GM21447 (cell line): ENCODE measurements around the gene PYHIN1.
"Not testable (repeated sequence)": the region's sequence is repeated elsewhere in the genome, so short reads cannot be mapped to it uniquely, and the experiment has no call there.

Experiments used
- ATAC-seq: cut with Tn5 transposase; IDR thresholded peaks from one replicate; pipeline ENCODE4 v1.9.1; 2021; ENCODE audit not compliant: unreplicated experiment

Gene PYHIN1

GRCh38 chr1:158978730-158979129, 47.4 kb downstream of the PYHIN1 start:
- no peak for ATAC-seq

GRCh38 chr1:158979229-158979628, 47.9 kb downstream of the PYHIN1 start:
- ATAC-seq: no peak

DNA sequence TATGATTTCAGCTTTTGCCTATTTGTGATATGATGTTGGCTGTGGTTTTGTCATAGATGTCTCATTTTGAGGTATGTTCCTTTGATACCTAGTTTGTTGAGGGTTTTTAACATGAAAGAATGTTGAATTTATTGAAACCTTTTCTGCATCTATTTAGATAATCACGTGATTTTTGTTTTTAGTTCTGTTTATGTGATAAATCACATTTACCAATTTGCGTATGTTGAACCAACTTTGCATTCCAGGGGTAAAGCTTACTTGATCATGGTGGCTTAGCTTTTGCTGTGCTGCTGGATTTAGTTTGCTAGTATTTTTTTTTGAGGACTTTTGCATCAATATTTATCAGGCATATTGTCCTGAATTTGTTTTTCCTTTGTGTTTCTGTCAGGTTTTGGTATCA, 51.9 kb downstream of the PYHIN1 start:
- no peak for ATAC-seq

DNA sequence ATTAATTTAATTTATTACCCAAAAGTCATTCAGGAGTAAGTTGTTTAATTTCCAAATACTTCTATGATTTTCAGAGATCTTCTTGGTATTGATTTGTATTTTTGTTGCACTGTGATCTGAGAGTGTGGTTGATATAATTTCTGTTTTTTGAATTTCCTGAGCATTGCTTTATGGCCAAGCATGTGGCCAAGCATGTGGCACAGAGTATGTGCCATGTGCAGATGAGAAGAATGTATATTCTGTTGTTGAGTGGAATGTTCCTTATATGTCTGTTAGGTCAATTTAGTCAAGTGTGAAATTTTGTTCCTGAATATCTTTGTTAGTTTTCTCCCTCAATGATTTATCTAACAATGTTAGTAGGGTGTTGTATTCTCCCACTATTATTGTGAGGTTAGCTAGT, 53.0 kb downstream of the PYHIN1 start:
- ATAC-seq: no peak

DNA sequence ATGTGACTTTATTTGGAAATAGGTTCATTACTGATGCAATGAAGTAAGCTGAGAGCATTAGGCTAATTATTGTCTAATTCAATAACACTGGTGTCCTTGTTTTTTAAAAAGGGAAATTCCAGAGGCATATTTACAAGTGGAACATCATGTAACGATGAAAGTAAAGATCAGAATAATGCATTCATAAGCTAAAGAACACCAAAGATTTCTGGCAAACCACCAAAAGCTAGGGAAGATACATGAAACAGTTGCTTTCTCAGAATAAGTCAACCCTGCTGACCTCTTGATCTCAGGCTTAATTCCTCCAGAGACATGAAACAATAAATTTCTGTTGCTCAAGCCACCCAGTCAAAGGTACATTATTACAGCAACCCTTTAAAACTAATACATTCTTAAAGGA, 58.1 kb downstream of the PYHIN1 start:
- no peak for ATAC-seq

DNA sequence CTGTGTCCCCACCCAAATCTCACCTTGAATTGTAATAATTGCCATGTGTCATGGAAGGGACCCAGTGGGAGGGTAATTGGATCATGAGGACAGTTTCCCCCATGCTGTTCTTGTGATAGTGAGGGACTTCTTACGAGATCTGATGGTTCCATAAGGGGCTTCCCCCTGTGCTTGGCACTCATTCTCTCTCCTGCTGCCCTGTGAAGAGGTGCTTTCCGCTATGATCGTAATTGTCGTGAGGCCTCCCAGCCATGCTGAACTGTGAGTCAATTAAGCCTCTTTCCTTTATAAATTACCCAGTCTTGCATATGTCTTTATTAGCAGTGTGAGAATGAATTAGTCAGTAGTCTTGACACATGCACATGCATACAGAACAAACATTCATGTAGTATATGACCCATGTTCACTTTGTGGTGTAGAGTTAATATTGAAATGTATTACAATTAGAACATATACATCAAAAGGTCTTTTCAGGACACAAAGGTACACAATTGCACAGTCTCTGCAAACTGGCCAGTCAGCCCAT, 61.5 kb downstream of the PYHIN1 start:
- ATAC-seq: no peak

GRCh38 chr1:158996998-158997397, 65.6 kb downstream of the PYHIN1 start:
- no peak for ATAC-seq

- ATAC-seq: no peak
Observed at GRCh38 chr1:158998037-158998780, 66.9 kb downstream of the PYHIN1 start.

DNA sequence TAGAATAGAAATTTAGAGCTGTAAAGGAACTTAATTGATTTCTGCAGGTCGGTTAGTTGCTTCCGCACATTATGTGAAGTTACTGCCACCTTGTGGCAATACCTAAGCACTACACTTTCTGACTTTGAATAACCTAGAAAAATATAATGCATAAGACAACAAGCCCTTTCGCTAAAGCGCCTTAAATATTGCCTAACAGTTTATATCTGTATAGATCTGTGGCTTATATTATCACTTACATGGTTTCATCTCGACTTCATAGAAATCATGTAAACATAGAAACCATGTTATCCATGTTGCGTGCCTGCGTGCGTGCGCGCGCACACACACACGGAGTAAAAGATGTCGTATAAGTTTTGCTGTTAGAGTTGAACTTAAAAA, 67.4 kb downstream of the PYHIN1 start:
- no peak for ATAC-seq

GRCh38 chr1:158999316-159000069, 68.1 kb downstream of the PYHIN1 start:
- no peak for ATAC-seq

GRCh38 chr1:159000070-159000409, 68.7 kb downstream of the PYHIN1 start:
- ATAC-seq: no peak

DNA sequence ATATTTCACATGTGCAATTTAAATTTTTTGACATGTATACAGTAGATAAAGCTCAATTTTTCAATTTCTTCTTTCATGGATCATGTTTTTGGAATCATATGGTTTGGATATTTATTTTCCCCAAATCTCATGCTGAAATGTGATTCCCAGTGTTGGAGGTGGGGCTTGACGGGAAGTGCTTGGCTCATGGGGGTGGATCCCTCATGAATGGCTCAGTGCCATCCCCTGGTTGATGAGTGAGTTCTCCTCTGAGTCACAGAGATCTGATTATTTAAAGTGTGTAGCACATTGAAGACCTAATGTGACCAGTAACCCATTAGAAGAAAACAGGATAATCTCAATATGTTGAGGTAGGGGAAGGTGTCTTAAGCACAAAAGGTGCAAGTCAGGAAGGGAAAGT, 69.3 kb downstream of the PYHIN1 start:
- no peak for ATAC-seq

GRCh38 chr1:159005161-159005560, 73.8 kb downstream of the PYHIN1 start:
- no peak for ATAC-seq

GRCh38 chr1:159005676-159006075, 74.3 kb downstream of the PYHIN1 start:
- ATAC-seq: no peak

GRCh38 chr1:159006210-159006807, 75.0 kb downstream of the PYHIN1 start:
- ATAC-seq: not testable (repeated sequence)

GRCh38 chr1:159007726-159008125, 76.4 kb downstream of the PYHIN1 start:
- ATAC-seq: no peak

DNA sequence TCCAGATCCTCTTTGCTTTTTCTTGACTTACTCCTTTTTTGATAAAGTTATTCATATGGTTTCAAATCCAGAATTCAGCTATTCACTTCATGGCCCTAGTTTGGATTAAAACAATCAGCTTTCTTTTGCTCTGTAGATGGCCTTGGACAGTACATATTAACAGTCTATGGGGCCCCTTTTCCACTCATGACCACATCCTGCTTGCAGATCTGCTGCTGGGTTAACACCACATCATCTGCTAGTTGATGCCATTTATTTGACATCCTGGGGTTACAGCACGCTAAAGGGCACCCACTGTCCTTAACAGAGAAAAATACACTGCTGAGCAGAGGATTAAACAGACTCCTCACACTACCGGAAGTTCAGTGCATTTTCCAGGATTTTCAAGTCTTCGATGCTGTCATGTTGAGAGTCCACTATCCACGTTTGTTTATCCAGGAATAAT, 77.4 kb downstream of the PYHIN1 start:
- ATAC-seq: peak; percentile 77

DNA sequence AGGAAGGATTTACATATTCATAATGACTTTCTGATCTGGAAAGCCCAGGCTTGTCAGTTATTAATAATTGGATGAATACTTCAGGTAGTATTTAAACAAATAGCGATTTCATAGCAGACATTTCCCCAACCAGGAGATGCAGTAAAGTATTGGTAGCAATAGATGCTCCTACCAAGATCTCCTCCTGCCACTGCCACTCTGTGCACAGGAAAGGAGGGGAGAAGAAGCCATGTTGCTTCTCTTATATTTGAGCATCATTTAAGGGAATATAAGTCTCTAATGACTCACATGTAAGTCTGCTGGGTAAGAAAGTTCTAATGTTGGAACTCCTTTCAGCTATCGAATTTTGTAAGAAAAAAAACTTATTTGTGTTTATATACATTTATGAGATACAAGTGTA, 77.9 kb downstream of the PYHIN1 start:
- ATAC-seq: no peak

GRCh38 chr1:159009704-159010361, 78.5 kb downstream of the PYHIN1 start, which contains the start of gene IFI16:
TSS of gene IFI16 (plus strand) at chr1:159009907. CDS start at chr1:159014681, 4,774 bp downstream.
- ATAC-seq: peak; percentile 61

DNA sequence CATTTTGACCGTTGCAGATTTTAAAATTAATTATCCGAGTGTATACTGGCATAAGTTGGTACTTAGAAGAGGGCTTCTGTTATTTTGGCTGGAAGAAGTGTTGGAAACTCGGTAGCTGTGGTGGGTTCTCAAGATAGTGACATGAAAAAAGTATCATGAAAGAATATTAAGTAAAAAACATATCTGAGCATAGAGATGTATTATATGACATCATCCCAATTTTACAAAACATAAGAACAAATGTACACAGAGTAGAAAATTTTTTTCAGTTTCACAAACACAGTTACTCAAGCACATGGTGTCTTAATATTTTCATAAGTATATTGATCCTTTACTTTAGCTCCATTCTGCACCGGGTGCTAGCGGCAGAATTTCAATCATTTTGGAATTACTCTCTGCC, 79.0 kb downstream of the PYHIN1 start:
- no peak for ATAC-seq

DNA sequence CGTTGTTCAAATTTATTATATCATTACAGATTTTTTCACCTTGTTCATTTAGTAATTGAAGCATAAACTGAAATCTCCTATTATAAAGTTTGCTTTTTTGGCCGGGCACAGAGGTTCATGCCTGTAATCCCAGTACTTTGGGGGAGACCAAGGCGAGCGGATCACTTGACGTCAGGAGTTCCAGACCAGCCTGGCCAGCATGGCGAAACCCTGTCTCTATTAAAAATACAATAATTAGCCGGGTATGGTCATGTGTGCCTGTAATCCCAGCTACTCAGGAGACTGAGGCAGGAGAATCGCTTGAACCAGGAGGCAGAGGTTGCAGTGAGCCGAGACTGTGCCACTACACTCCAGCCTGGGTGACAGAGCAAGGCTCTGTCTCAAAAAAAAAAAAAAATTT, 79.6 kb downstream of the PYHIN1 start:
- not testable (repeated sequence) for ATAC-seq
